ENCODE data around the gene TMEM200A.

TMEM200A gene

DNA sequence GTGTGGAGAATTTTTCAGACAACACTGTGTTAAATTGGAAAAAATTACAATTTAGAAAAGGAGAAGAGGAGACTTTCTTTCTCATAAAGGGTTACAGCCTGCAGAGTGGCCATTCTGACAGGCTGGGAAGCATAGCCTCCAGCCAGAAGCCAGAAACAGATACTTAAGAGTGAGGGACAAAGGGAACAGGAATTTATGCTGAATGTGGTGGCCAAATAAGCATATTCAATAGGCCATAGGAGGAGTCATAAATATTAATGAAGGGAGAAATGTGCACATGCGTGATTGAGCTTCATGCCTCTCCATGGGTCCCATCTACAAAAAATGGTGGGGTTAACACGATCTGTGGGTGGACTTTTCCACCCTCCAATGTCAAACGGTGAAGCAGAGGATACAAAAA is 13.4 kb downstream of the TMEM200A start:
- DNase-seq, result no peak

DNA sequence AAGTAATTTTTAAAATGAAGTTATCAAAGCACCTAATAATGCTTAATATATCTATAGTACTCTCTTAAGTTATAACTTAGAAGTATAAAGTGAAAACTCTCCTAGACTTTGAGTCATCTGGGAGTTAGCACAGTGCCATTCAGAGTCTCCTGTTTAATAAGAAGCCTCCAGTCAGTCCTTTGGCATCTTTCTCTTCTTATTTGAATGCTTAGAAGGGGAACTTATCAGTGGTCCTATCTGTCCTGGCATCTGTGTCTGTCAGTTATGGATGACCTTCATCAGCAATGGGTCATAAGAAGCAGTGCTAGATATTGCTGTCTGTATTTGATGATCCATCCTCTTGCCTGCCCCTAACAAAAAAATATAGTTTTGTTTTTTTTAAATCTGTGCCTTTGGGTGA is 15.2 kb downstream of the TMEM200A start:
- DNase-seq, result no peak

DNA sequence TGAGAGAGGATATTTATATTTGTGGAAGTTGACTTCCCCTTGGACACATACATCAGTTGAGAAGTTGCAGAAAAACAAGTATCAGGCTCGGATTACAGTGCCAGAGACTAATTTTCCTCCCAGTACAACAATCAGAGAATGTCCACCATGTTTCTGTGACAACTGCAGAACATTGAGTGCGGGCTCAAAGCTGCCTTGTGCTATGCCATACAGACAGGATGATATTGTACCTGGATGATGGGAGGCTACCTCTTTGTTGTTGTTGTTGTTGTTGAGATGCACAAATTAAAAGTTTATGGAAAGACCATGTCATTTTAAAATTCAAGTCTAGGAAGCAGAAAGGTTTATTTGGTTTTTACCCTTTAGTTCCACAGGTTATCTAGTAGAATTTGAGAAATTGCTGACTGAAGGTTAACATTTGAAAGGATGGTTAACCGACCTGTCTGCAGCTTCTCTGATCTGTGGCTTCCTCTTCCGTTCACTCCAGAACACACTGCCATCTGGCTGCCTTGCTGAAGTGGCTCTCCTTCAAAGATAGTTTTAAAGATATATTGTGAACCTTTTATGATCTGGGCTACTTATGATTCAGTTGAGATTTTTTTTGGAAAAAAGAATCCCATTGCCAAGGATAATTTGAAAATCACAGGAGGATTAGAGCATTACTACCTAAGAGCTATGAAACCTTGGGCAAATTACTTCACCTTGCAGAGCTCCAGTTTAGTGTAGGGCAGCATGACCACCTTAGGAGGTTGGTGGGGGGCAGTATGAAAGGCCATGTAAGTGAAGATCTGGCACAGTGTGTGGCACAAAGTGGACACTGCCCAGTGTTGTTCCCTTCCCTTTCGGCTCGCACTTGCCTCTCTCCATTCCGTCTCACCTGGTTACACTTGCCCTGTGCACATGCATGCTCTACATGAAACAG is 15.9 kb downstream of the TMEM200A start:
- DNase-seq, result no peak

DNA sequence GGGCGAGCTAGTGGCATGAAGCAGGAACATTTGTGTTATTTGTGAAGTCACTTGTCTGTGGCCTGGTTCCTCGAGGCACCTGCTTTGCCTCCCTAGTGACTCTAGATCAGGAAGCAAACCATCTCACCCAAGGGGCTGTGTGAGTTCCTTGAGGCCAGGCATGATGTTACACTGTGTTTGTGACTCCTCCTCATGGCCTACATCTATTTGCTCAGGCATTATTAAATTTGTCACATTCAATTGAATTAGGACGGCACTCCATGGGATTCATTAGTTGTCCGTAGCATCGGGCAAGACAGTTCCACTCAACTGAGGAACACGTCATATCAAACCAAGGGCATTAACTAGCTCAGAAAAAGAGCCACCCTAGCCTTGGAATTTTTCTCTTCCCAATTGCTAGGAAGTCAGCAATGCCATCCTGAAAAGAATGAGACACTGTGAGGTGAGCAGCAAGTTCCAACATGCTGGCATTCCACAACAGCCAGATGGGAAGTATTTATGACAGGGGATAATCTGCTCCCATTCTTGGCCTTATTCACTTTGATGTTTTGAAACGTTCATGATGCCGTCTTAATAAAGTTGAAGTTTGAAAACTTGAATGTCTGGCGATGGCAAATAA is 17.2 kb downstream of the TMEM200A start:
- DNase-seq, result no peak

DNA sequence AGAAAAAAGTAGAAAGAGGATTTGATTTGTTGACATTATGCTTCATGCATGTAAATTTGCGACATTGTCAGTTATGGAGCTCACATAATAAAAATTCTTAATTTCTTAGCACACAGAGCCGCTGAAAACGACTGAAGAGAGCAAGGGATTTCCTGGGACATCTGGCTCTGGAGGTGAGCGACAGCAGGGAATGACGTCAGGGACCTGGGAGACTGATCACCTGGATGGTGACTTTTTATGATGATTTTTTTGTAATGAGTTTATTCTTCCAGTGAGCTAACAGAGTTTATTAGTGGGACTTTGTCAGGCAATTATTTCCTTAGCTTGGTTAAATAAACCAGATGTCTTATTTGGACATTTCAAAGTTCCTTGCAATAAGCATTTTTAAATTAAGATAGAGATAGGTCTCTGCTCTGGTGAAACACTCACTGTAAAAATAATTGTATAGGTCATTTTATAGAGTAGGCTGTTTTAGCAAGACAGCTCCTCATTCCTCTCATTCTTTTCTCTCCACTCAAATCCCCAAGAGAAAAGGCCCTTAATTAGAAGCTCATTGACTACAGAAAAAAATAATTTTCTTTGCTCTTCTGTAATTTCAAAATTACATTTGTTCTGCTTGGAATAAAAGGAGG is 19.4 kb downstream of the TMEM200A start:
- no peak for DNase-seq

DNA sequence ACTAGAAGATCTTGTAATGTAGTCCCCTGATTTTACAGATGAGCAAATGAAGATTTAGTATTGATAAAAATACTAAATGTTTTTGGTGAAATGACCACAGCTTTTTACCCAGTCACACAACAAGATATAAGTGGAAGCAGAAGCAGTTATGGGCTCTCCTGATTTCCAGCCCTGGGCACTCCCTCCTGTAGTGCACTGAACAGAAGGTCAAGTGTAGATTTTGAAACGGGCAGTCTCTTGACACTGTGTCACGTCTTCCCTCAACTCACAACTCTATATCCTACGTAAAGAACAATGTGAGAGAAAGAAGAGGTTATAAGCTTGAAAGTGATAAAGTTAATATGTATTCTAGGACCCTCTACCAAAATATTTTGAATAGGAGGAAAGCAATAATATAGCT is 23.3 kb downstream of the TMEM200A start:
- no peak for DNase-seq

DNA sequence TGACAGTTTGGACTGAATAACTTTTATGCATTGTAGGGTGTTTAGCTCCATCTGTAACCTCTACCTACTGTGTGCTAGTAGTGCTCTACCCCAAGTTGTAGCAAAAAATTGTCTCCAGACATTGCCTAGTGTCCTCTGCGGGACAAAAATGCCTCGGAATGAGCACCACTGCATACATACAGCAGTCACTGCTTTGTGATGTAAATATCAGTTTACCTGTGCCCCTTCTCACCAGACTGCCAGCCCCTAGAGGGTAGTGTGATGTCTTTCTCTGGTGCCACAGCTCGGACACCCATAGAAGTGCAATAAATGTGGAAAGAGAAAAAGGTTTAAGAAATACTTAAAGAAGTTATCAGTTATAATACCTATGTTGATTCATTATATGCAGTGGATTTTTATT is 25.1 kb downstream of the TMEM200A start:
- DNase-seq, result no peak

DNA sequence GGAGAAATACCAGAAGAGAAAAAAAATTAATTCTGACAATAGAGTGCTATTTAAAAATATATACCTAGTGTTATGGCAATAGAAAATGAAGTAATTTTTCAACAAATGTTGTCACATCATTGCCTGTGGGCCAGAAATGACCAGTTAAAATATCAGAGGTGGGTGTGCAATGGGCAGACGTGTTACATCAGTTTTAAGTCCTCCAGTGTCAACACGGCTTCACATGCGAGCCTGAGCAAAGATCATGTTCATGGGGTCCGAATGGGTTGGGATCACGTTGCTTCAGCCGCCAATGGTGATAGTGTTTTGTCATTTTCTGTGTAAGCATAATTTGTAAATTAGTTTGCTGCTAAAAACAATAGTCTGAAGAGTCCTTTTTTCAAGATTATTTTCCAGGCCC is 27.5 kb downstream of the TMEM200A start:
- DNase-seq, result no peak

DNA sequence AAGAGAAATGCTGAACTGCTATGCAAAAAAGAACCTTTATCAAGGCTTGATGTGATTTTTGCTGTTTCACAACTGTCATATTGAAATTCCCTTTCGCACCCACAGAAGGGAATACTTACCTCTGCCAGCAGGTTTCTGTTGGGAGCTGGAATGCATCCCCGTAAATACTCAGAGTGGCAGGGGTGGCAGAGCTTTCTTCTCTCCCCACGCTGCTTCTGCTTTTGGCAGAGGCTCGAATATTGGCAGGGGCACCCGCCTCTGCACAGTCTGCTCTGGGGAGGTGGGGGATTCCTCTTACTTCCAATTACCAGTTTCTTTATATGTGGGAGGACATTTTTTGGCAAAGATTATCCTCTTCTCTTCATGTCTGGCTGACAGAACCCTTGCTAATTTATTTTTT is 28.4 kb downstream of the TMEM200A start:
- no peak for DNase-seq

DNA sequence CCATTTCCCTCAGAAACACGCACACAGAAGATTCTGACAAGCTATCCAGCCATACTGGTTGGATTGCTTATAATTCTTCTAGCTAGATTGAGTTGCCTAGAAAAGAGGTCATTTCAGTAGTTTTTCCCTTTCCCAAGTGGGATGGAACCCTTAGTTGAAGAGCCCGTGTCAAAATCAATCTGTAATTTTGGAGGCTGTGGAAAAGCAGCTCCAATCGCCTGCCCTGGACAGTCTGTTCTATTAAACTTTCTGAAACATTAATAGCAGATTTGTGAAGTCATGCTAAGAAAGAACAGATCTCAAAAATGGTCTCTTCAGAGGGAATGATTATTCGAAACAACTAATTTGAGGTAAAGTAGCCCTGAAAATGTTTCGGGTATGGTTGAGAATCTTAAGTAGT is 29.3 kb downstream of the TMEM200A start:
- DNase-seq, result no peak

DNA sequence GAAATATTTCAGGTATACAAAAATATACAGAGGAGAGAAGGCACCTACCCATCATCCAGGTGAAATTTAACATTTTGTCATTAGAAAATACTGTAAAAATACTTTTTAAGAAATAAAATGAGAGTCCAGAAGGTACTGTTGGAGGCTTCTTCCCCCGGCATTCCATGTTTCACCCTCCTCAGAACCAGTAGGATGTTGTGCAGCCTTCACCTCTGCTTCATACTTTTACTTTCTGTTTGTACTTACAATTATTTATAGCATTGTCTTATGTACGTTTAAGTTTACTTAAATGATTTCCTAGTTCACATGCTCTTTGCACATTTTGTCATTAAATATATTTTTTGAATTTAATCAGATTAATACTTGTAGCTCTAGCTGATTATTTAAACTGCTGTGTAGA is 30.9 kb downstream of the TMEM200A start:
- DNase-seq, result no peak

DNA sequence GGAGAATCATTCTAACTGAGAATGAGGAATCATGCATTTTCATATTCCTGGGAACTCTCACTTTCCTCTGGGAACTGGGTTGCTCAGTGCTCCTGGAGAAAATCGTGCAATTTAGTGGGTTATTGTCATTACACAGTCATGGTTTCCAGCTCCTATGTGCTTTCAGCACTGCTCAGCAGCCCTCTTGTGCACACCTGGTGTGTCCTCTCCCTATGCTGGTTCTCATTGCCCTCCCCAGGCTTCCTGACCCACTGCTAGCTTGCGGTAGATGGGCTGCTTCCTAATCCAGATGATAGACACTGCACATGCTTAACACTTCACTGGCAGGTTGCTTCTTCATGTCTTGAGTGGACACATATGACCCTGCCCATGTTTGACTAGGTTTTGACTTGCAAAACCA is 39.7 kb downstream of the TMEM200A start:
- DNase-seq, result no peak

DNA sequence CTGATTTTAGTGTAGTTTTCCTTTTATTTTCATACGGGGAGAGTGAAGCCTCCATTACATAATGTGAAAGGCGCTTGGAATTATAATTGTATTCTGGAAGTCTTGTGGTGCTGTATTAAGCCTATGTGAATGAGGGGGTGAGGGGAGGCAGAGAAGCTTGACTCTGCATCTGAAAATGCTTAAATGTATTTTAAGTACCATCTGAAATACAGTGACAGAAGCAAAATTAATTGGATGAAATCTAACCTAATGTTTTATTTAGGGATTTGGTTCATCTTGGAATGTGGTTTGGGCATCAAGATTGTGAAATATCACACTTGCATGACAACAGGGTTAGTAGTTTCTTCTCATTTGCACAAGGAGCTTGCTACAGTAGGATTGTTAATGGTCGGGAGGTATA is 41.2 kb downstream of the TMEM200A start:
- DNase-seq, result no peak

DNA sequence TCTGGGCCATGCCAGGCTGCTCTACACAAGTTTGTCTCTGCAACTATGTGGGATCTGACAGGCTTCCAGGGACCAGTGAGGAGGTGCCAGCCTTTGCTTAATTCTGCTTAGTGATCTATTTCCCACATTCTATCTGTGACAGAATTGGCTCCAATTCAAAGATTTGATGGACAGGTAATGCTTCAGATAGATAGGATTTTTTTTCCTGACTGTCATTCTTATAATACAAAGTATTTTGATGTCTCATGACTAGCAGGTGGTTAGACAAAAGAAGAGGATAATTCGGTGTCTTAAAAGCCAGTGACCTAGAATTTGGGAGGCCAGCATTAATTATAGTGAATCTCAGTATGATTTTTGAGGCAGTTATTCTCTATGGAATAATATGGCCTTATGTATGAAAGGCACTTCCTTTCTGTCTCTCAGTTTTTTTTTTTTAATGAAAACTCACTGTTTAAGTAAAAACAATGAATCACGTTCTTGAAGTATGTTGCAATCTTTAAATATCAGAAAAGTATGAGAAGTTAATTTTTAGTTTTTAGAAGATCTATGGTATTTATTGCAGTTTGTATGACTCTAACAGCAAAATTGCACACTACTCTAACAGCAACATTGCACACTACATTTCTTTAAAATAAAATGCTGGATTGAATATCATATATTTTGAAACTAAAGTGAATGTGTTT is 43.7 kb downstream of the TMEM200A start:
- DNase-seq, result no peak

DNA sequence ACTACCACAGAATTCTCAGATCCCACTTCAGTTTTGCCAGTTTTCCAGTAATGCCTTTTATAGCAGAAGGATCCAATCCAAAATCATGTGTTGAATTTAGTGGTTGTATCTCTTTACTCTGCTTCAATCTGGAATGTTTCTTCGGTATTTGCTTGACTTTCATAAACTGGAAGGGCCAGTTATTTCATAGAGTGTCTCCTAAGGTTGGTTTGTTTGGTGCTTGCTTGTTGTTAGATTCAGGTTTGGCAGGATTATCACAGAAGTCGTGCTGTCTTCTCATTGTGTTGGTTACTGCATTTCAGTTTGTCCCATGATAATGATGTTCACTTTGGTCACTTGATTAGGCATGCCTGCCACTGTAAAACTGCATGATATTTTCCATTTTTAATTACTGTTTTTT is 45.7 kb downstream of the TMEM200A start:
- no peak for DNase-seq

DNA sequence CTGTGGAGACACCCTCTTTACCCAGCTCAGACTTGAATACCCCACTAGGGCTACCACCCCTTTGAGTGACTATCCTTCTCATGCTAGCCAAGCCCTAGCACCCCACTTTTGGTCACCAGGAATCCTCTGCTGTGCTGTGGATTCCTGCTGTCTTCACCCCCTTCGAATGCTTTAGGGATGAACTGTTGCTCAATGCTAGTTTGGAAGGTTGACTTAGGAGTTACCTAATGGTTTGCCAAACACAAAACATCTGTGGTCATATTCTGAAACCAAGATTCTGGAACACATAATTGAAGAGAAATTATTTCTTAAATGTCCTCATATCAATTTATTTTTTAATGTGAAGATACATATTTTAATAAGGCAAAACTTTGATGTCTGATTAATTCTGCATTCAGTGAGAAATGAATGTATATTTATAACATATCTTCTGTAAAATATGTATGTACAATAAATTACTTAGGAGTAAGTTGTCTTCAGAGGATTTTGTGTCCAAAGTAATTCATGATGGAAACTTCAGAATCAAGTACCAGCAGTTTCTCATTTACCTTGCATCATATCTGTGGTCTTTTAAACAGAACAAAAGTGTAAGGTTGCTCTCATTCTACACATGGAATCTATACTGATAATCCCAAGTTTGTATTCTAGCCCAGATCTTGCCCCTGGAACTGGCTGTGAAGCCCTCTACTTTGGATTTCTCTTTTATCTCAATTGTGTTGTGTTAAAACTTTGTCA is 46.9 kb downstream of the TMEM200A start:
- no peak for DNase-seq

DNA sequence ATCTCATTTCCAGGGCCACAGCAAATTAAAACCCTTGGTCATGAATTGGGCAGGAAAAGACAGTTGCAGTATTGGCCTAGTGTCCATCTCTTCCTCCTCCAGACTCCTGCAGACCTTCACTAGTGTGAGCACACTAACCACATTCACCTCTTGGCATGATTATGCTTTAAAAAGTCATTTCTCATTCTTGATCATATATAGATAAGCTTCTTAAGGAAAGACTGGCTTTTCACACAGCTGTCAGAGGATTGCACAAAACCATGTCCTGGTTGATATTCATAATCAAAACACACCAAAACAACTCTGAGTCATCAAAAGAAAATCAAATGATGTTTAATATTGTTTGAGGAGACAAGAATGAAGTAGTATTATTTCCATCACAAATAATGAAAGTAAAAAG is 52.1 kb downstream of the TMEM200A start:
- DNase-seq, result no peak

DNA sequence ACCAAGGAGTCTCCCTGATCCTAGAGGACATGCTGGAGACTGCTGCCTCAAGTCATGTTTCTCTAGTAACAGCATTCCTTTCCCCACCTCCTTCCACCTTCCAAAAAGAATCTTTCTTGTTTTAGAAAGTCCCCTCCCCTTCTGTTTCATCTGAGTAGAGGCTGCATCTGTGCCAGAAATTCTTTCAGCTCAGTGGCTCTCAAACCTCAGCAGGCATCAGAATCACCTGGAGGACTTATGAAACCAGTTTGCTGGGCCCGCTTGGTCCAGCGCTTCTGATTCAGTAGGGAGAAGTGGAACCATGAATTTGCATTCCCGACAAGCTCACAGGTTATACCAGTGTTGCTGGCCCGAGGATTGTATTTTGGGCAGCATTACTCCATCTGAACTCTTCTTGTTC is 55.1 kb downstream of the TMEM200A start:
- no peak for DNase-seq

DNA sequence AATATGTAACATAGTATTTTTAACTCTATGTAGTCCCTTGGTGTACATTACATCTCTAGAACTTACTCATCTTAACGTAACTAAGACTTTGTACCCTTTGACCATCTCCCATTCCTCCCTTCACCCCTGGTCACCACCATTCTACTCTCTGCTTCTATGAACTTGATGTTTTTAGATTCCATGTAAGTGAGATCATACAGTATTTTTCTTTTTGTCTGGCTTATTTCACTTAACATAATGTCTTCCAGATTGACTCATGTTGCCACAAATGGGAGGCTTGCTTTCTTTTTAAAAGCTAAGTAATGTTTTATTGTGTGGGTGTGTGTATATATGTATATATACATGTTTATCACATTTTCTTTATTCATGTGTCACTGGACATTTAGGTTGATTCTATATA is 55.8 kb downstream of the TMEM200A start:
- DNase-seq, result no peak

DNA sequence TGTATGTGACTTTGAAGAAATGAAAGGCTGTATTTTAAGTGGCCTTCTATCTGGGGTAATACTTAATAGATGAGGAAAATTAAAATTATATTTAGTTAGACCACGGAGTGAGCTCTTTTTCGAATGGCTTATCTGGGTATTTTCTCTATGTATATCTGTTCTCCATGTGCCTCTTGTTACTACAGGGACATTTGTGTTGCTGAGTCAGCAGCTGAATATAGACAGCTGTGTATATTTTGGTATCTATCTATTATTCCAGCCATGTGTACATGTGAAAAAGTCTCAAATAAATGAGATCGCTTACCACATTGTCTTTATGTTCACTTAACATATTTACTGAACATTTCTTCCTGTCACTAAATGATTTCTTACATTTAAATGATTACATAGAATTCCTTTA is 57.2 kb downstream of the TMEM200A start:
- no peak for DNase-seq

DNA sequence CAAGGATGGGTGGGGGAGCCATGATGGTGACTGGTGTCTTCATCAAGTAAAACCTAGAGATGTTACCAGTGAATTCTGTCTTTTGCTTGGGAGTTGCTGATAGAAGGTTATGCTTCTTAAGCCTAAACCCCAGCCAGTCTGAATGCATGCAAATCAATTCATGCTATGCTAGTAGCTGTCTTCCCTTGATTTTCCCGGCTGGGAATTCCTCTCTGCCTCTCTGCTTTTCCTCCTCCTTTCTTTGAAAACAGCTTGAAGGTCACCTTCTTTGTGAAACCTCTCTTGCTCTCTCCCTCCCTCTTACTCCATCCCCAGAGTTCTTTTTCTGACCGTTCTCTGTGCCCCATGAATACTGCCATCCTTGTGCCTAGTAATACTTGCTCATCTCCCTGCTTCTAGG is 58.9 kb downstream of the TMEM200A start:
- no peak for DNase-seq

DNA sequence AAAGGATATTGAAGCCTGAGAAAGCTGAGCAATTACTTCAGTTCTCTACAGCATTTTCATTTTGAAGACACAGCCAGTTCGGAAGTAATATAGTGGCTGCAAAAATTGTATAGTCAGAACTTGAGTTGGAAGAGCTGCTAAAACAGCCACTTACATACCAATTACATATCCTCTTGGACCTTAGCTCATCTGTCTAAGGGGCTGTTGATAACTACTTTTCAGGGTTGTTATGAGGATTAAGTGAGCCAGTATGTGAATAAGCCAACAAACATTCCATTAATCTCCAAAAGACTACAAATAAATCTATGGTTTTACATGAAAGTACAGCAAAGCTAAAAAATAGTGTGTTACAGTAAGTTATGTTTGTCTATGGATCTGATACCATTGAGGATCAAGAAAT is 59.7 kb downstream of the TMEM200A start:
- no peak for DNase-seq

Measured in suppressor macrophage treated with lipopolysaccharide for 4 hours (primary cell).